Activated CD4-positive, alpha-beta T cell treated with anti-CD3 and anti-CD28 coated beads, Interleukin-2, amount 50 U/mL, for 1 hour (primary cell): ENCODE measurements around the gene OBP2A.
"Not testable (repeated sequence)": the region's sequence is repeated elsewhere in the genome, so short reads cannot be mapped to it uniquely, and the experiment has no call there.

Experiments
- DNase-seq: peaks from one replicate; pipeline ENCODE4 v3.0.0-alpha.2; 2020

OBP2A gene

DNA sequence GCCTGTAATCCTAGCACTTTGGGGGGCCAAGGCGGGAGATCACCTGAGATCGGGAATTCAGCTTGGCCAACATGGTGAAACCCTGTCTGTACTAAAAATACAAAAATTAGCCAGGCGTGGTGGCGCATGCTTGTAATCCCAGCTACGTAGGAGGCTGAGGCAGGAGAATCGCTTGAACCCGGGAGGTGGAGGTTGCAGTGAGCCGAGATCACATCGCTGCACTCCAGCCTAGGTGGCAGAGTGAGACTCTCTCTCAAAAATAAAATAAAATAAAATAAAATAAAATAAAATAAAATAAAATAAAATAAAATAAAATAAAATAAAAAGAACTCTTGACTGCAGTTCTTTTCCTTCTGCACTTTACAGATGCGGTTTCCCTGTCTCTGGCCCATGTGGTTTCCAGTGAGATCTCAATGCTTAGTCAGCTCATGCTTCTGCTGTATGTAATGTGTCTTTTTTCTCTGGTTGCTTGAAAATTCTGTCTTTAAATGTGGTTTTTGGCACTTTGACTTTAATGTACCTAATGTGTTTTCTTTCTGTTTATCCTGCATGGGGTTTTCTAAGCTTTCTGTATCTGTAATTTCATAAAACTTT lies 17.0 kb upstream of the OBP2A start:
- DNase-seq, result not testable (repeated sequence)

DNA sequence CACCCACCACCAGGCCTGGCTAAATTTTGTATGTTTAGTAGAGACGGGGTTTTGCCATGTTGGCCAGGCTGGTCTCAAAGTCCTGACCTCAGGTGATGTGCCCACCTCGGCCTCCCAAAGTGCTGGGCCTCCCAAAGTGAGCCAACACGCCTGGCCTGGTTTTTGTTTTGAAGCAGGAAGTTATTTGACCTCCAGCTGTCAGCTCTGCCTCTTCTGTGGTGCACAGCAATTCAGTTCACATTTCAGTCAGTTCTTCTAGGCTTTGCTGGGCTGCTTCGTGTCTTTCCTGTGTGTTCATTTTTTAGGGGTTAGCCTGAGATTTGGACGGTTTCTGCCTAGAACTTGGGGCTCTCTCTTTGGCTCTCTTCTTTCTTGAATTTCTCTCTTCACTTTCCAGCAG lies 15.8 kb upstream of the OBP2A start:
- DNase-seq, result no peak

DNA sequence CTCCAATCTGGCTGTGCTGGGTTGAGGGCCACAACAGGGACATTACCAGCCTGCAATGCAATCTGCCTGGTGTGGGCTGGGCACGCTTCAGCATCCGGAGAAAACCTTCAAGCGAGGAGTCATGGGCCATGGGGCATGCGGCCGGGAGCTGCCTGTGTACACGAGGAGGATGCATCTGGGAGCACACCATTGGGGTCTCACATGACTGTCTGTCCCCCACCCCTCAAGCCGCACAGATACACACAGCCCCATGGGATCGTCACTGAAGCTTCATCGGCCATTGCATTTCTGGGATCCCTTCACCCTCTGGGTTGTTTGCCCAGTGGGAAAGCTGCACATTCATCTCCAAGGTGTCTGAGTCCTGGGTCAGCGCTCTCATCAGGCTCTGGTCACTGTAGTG lies 14.8 kb upstream of the OBP2A start:
- no peak for DNase-seq

DNA sequence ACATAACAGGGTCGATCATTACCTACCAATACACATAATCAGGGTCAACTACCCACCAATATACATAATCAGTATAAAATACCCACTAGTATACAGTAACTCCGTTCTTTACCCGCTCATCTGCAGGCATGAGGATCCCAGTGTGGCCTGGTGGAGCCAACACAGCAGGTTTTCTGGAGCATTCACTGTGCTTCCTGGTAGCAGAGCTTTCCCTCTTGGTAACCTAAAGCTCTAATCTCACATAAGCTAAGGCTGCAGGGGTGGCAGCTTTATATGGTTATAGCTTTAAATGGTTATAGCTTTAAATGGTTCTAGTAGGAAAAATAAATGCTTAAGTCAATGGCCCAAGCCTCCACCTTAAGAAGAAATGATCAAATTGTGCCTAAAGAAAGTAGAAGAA lies 12.8 kb upstream of the OBP2A start:
- no peak for DNase-seq

DNA sequence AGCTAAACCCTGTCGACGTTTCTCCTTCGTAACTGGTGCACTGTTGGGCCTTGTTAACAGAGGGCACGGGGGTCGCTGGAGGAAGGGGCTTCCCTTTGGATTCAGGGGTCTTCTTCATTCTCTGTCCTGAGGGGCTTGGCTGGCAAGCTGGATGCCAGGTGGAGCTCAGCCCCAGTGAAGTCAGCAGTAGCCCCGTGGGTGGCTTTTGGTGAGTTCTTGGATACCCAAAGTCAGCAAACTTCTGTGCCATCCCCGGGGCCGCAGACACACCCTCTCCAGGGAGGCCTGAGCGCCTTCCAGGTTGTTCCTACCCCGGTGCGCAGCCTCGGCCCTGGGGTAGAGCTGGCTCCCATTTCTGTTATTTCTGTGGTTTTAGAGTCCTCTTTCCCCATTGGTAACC lies 12.3 kb upstream of the OBP2A start:
- no peak for DNase-seq

DNA sequence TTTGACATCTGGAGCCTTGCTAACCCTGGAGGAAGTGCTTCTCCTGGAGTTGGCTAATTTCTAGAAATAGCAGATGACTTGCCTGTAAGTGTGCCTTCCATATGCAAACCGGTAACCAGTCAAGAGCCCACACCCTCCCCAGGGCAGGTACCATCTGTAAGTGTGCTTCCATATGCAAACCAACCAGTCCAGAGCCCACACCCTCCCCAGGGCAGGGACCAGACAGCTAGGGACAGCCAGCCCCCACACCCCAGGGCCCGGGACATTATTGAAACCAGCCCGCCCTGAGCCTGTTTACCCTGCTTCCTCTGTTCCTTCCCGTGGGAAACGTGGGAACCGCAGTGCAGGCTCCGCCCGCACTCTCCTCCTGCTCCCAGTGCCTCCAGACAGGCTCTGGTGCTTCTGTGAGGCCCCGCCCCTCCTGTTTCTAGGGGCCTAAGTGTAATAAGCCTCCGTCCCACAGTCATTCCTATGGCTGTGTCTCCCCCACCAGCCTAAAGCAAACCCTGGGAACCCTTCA lies 11.7 kb upstream of the OBP2A start:
- DNase-seq, result not testable (repeated sequence)

DNA sequence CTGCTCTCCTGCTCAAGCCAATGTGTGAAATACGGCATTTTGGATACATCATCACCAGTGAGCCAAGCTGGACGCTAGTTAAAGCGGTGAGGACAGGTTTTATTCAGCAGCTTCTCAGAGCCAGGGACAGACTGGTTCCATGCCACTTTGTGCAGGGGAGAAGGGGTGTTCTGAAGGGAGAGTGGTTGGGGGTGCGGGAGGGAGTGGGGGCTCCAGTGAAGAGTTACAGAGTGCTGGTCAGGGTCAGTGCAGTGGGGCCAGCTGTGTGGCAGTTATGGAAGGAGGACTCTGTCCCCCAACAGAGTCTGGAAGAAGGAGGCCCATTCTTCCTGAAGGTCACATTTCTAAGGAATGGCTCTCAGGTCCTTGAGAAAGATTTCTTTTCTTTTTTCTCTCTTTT lies 11.1 kb upstream of the OBP2A start:
- not testable (repeated sequence) for DNase-seq

DNA sequence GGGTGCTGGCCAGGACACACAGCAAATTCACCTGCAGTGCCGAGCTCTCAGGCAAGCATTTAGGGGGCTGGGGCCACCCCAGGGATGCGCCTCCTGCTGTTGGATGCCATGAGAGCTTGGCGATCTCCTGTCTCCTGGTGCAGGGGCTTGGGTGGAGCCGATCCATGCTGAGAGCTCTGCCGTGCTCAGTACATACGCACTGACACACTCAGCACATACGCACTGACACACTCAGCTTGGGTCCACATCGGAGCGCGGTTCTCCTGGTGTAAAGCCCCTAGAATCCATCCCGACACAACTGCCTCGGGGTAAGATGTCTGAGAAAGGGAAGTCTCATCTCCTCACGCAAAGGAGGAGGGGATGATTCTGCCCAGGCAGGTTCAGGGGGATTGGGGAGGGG lies 10.3 kb upstream of the OBP2A start:
- DNase-seq, result not testable (repeated sequence)

DNA sequence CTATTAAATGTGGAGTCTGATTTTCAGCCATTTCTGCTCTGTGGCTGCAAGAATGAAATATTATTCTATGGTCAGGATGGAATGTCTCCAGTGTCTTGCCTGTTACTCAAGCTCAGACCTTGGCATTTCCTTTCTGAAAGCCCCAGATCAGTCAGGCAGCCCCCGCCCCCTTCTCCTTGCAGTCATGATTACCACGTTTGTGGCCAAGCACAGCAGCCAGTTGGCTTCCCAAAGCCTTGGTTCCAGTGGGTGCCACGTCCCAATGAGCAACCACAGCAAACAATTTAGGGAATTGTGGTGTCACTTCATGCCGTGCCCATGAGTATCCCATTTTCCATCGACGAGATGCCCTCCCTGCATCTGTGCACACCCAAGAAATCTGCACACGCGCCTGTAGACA lies 9.7 kb upstream of the OBP2A start:
- DNase-seq, result no peak

DNA sequence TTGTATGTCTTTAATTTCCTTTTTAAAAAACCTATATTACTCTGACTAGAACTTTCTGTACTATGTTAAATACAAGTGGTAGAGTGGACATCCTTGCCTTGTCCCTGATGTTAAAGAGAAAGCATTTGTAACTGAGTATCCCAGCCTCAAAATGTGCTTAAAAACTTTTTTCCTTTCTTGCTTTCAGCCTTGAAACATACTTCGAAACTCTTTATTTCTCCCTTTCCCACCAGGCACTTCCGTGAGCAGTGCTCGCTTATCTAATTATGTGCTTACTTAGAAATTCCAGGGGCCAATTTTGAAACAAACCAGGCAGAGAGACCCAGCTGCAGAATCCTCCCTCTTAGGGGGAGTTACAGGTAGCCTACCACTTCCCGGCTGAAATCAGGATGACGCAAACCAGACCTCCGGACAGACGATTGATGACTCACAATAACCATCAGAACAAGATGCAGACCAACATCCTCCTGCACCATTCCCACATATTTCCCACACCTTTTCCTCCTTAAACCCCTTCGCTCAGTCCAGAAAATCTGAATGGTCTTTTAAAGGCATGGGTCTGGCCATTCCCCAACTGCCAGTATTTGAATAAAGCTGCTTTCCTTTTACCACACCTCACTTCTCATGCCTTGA lies 2.5 kb upstream of the OBP2A start:
- not testable (repeated sequence) for DNase-seq

DNA sequence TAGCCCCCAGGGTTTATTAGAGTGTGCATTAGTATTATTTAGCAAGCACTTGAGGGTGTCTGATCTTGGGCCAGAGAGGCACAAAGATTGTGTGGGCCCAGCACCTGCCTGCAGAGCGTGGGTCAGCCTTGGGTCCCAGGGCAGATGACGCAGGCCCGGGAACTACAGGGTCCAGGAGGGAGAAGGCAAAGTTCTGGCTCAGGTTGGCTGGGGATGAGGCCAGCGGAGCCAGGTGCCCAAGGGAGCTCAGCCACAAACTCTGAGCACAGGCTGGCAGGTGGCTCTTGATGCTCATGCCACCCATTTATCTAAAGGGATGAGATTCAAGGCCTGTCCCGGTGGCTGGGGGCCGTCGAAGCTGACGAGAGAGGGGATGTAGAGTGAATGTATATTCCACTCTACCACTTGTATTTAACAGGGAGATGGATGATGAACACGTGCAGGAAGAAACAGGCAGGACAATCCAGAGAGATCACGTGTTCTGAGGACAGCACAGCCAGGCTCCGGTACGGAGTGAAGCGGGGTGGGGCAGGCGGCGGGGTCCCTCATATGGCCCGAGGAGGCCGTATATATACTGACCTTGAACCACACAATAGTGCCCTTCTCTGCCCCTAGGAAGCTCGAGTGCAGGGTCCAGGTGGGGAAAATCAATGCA lies 818 bp upstream of the OBP2A start:
- no peak for DNase-seq

DNA sequence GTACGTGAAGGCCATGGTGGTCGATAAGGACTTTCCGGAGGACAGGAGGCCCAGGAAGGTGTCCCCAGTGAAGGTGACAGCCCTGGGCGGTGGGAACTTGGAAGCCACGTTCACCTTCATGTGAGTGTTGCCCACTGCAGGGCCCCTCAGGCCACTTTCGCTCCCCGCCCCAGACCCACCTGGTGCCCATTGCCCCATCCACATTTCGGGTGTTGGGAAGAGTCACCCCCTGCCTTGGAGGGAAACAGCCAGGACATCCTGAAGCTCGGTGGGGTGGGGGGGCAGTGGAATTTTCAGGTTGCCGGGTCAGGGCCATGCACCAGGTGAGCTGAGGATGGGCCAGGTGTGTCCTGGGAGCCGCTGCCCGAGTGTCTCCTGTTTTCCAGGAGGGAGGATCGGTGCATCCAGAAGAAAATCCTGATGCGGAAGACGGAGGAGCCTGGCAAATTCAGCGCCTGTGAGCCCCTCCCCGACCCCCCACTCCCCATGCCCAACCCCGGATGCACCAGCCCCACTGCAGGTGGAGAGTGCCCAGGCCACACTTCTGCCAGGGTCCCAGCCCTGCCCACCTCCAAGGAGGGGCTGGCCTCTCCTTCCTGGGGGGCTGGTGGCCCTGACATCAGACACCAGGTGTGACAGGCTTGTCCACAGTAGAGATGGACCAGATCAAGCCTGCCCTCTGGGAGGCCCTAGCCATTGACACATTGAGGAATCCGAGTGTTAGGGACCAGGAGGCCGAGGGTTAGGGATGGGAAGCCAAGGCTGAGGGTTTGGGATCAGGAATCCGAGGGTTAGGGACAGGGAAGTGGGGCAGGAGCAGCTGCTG lies 1.1 kb downstream of the OBP2A start:
- not testable (repeated sequence) for DNase-seq

DNA sequence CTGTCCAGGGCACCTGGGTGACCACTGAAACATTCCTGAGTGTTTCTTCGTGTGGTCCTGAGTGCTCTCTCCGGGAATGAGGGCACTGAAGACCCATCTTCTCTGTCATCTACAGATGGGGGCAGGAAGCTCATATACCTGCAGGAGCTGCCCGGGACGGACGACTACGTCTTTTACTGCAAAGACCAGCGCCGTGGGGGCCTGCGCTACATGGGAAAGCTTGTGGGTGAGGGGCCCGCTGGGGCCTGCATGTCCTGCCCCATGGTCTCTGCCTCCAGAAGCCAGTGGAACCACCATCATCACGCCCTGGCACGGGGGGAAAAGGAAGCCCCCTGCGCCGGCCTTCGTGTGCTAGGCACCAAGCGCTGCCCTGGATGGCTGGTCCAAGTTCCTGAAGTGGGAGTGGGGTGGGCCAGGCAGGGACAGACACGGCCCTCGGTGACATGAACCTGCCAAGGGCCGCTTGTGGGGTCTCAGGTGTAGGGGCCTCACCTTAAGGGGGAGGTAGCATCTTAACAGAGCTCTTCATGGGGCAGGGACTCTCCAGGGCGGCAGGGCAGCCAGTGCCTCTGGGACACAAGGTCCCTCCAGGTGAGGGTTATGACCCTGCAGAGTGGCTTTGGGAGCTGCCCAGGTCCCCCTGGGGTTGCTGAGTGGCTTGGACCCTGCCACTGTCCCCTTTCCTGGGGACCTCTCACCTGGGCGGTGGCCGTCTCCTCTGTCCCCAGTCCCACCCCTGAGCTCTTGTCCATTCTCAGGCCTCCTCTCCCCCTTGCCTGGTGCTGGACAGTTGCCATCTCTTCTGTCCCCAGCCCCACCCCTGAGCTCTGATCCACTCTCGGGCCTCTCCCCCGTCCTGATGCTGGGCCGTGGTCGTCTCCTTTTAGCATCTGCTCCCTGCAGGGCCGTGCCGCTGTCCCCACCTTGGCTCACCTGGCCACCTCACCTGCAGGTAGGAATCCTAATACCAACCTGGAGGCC lies 2.1 kb downstream of the OBP2A start:
- DNase-seq, result no peak

DNA sequence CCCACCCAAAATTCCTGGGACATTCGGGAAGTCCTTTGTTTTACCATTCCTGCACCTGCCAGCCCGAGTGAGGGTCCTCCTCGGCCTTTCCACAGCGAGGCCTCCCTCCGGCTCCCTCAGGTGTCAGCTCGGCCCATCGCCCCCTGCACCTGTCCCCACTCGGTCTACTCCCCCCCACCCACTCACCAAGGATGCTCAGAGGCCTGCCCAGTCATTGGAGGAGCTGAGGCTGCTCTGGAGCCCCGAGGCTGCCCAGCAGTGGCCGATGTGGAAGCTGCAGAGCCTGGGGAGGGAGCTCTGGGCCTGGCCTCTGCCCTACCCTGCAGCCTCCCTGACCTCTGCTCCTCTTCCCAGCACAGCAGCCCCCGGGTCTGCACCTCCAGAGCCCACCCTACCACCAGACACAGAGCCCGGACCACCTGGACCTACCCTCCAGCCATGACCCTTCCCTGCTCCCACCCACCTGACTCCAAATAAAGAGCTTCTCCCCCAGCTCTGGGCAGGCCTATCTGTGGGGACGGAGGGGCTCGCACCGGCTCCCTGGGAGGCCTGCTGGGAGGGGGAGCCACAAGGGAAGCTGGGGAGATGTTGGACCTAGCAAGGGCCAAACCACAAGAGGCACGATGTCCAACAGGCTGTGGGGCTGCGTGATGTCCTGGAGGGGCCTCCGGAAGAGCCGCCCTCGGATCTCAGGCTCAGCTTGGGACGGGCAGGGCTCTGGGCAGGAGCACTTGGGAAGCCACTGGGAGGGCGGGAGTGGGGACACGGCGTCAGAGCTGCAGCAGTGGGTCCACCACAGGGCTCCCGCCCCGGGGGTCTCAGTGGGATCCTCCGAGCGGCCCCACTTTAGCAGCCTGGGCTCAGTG lies 3.8 kb downstream of the OBP2A start:
- DNase-seq, result not testable (repeated sequence)

DNA sequence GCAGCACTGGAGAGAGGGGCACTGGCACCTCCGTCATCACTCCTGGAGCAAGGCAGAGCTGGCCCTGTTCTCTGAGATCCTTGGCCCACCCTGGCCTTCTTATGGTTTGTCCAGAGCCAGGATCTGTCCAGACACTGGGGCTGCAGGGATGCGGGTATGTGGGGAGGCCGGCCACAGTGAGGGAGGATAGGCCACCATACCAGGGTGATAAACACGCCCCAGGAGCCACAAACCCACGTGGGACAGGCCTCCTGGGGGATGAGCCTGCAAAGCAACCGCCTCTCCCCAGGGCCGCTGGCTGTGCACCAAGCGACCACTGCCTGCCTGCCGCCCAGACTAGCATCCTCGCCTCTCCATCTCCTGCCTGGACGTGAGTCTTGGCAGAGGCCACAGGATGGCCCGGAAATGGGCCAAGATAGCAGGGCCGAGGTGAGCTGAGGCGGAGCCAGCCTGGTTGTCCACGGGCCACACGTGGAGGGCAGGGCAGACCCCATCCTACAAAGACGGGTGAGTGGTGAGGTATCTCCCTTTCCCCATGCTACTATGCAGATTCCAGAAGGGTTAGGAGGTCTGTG lies 4.5 kb downstream of the OBP2A start:
- DNase-seq, result no peak

DNA sequence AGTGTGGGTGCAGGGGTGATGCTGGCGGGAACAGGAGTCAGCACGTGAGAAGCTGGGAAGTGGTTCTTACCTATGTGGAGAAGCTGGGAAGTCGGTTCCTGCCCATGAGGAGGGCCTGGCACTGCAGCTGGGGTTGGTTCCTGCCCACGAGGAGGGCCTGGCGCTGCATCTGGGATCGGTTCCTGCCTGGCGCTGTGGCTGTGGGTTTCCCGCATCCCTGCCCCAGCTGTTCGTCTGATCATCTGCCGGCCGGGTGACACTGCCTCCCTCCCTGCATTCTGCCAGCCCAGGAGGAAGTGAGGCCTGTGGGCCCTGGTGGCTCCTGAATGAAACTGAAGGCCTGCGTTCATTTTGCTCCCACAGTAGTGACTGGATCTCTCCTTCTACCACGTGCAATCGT lies 5.1 kb downstream of the OBP2A start:
- DNase-seq, result no peak

DNA sequence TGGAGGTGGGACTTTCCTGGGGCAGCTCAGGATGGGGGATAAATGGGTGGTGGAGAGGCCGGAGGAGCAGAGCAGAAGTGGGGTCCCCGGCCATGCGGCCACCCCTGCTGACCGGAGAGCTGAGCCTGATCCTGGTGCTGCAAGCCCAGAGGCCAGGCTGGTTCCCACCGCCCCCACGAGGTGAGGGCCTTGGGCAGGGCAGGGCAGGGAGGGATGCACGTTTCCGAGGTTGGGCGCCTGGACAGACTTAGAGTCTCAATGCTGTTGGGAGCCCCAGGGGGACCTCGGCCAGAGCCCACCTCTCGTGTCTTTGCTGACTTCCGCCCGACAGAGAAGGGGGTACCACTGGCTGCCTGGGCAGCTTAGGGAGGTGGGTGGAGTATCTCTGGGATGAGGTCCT lies 5.5 kb downstream of the OBP2A start:
- DNase-seq, result no peak

DNA sequence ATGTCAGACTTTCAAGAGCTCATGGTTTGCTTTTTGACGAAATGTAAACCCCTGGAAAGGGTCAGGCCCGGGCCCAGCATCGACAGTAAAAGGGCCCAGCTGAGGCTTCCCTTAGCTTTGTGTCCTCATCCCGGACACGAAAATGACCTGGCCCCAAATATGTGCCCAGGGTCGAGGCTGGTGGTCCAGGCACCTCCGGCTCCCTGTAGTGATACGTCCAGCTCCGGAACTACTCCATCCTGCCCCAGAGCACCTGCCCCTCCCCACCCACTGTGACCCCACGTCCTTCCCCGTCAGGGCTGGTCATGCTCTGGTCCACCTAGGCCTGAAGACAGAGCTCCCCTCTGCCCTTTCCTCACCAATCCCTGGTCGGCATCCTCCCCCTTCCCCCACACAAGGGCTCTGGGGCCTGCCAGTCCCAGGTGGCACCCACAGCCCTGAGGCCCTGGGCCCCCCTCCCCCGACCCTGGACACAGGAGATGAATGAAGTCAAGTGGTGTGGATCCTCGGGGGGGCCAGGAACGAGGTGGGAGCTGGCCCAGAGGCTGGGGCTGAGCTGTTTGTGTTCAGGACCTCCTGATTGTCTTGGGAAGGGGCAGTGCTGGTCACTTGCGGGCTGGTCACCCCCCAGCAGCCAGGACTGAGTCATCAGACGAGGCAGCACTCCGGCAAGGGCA lies 6.2 kb downstream of the OBP2A start:
- no peak for DNase-seq

DNA sequence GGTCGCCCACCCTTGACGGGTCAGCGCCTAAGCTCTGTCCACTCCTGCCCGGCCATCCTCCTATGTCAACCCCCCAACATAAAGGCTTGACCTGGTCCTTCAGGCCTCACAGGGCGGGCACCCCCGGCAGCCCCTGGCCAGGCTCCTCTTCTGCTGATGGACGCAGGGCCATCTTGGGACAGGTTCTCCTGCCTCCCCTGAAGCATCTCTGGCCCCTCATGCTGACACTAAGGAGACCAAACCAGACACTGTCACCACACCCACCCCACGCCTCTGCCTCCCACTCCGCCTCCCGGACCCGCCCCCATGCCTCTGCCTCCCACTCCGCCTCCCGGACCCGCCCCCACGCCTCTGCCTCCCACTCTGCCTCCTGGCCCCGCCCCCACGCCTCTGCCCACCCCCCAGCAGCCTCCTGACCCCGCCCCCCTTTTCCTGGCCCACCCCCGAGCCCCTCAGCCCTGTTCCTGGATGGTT lies 6.8 kb downstream of the OBP2A start:
- no peak for DNase-seq

DNA sequence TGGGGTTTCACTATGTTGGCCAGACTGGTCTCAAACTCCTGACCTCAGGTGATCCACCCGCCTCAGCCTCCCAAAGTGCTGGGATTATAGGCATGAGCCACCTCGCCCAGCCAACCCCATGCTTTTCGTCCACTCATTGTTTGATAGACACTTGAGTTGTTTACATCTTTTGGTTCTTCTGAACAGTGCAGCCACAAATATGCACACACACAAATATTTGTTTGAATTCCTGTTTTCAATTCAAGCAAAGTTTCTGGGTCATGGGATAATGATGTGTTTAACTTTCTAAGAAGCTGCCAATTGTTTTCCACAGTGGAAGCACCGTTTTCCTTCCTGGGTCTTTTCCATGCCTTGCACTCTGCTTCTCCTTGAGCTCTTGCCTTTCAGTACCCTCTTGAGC lies 8.8 kb downstream of the OBP2A start:
- no peak for DNase-seq
